ENCODE results near the gene KRT27. TPM values are rescaled to one million over a fixed set of nuclear protein-coding genes. Genes with fewer than 3 reads are reported as not detected.
"Not testable (repeated sequence)": the region's sequence is repeated elsewhere in the genome, so short reads cannot be mapped to it uniquely, and the experiment has no call there.

Gene KRT27
- total and polyA plus RNA-seq, 4 experiments from 2014 or later = not detected

- ChIA-PET POLR2A (ENCODE audit: partially characterized antibody) (interaction anchor here (1.1 to 1.4 kb wide), 2 partner anchors 38 to 846 kb away, joined by 3 read pairs; no protein-coding TSS in a partner anchor), CTCF (ENCODE audit: partially characterized antibody) (interaction anchor here (1.0 to 2.1 kb wide), 3 partner anchors 13 to 846 kb away, joined by 3 to 8 read pairs (median 4); no protein-coding TSS in a partner anchor)
- no peak for DNase-seq
- intact Hi-C loops (cut with micrococcal nuclease) = loop anchor here (5.0 kb wide), 1 partner anchor 1200 kb away; the partner anchor contains the start of gene DNAJC7
- peaks cover 6% of the 10 kb centered on the region for H3K27me3 ChIP-seq (ENCODE audit: insufficient read depth, low read length)
- peak overlapping the region in 4 of 7 donors; percentile 10 to 72 (median 31) for H3K27ac Mint-ChIP-seq
- peaks cover 17 to 26% of the 10 kb centered on the region in 2 donors for H3K36me3 Mint-ChIP-seq
- H3K9me3 Mint-ChIP-seq = peaks cover 0 to 3% (median under 1%) of the 10 kb centered on the region in 8 donors
- no peak overlapping the region for H3K4me3 ChIP-seq (ENCODE audit: low read length in 2 of 2)
- peaks cover 5 to 31% (median 15%) of the 10 kb centered on the region in 4 donors for H3K4me1 Mint-ChIP-seq
- H3K36me3 ChIP-seq (ENCODE audit: insufficient read depth, low read length) = peaks cover 8% of the 10 kb centered on the region
- peaks cover 13 to 22% of the 10 kb centered on the region in 2 donors for H3K27me3 Mint-ChIP-seq
- H3K4me1 ChIP-seq (ENCODE audit: insufficient read depth, low read length) = peaks cover 22% of the 10 kb centered on the region
- no peak overlapping the region for H3K27ac ChIP-seq (ENCODE audit: low read depth, low read length)
- H3K9me3 ChIP-seq (ENCODE audit: control insufficient read depth in 1 of 2, low read length in 2 of 2) = no peaks in the 10 kb centered on the region
- H3K4me3 Mint-ChIP-seq = peak overlapping the region; percentile 55 to 97 (median 70)
Observed at GRCh38 chr17:40817103-40817682, 34.8 kb upstream of the KRT27 start.

DNA sequence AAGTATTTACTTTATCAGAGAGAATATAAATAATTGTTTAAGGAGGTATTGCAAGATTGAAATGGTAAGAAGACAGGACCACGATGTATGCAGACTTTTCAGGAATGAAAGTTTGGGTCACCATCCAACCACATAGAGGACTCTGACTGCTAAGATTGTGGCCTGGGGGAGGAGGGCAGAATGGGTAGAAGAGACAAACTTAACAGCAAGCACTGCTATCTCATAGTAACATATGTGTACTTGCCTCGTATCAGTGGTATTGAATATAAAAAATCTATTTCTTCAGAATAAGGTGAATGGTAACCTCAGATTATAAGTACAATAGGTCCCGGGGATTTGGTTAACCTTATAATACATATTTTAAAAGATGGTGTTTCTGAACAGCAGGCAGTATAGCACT is 34.2 kb upstream of the KRT27 start:
- H3K27me3 ChIP-seq (ENCODE audit: insufficient read depth, low read length) = peaks cover 11% of the 10 kb centered on the region
- peak overlapping the region in 2 of 8 donors; percentile 35 to 60 for H3K4me3 Mint-ChIP-seq
- DNase-seq = no peak
- ChIA-PET CTCF (ENCODE audit: partially characterized antibody) (interaction anchor here (1.0 to 2.1 kb wide), 4 partner anchors 13 to 847 kb away, joined by 3 to 8 read pairs (median 4); no protein-coding TSS in a partner anchor), POLR2A (ENCODE audit: partially characterized antibody) (interaction anchor here (1.1 kb wide), 1 partner anchor 846 kb away, joined by 3 read pairs; no protein-coding TSS in a partner anchor)
- peaks cover 8% of the 10 kb centered on the region for H3K36me3 ChIP-seq (ENCODE audit: insufficient read depth, low read length)
- peaks cover 17 to 23% of the 10 kb centered on the region in 2 donors for H3K36me3 Mint-ChIP-seq
- no peak overlapping the region for H3K4me3 ChIP-seq (ENCODE audit: low read length in 2 of 2)
- peaks cover 22% of the 10 kb centered on the region for H3K4me1 ChIP-seq (ENCODE audit: insufficient read depth, low read length)
- H3K4me1 Mint-ChIP-seq = peaks cover 5 to 31% (median 15%) of the 10 kb centered on the region in 4 donors
- H3K27me3 Mint-ChIP-seq = peaks cover 16 to 24% of the 10 kb centered on the region in 2 donors
- no peak overlapping the region for H3K27ac ChIP-seq (ENCODE audit: low read depth, low read length)
- H3K9me3 Mint-ChIP-seq = peaks cover 0 to 3% (median under 1%) of the 10 kb centered on the region in 8 donors
- no peaks in the 10 kb centered on the region for H3K9me3 ChIP-seq (ENCODE audit: control insufficient read depth in 1 of 2, low read length in 2 of 2)
- H3K27ac Mint-ChIP-seq = peak overlapping the region in 2 of 7 donors; percentile 33 to 36
- intact Hi-C loops (cut with micrococcal nuclease) = loop anchor here (5.0 kb wide), 1 partner anchor 1201 kb away; the partner anchor contains the start of gene DNAJC7

- Mint-ChIP-seq H3K27ac (no peak overlapping the region), H3K9me3 (peaks cover 0 to 3% (median under 1%) of the 10 kb centered on the region in 8 donors), H3K4me1 (peaks cover 5 to 29% (median 15%) of the 10 kb centered on the region in 4 donors), H3K36me3 (peaks cover 17 to 21% of the 10 kb centered on the region in 2 donors), H3K27me3 (peaks cover 23 to 30% of the 10 kb centered on the region in 2 donors), H3K4me3 (no peak overlapping the region)
- POLR2A ChIA-PET (ENCODE audit: partially characterized antibody) = interaction anchor here (0.8 to 1.2 kb wide), 2 partner anchors 873 to 874 kb away, joined by 3 to 4 read pairs; partner anchors contain the start of gene EIF1
- Histone ChIP-seq H3K9me3 (ENCODE audit: control insufficient read depth in 1 of 2, low read length in 2 of 2) (no peaks in the 10 kb centered on the region), H3K27me3 (ENCODE audit: insufficient read depth, low read length) (peaks cover 19% of the 10 kb centered on the region), H3K27ac (ENCODE audit: low read depth, low read length) (no peak overlapping the region), H3K4me3 (ENCODE audit: low read length in 2 of 2) (no peak overlapping the region), H3K4me1 (ENCODE audit: insufficient read depth, low read length) (peaks cover 22% of the 10 kb centered on the region), H3K36me3 (ENCODE audit: insufficient read depth, low read length) (peaks cover 8% of the 10 kb centered on the region)
- intact Hi-C loops (cut with micrococcal nuclease) = loop anchor here (5.0 kb wide), 1 partner anchor 1202 kb away; the partner anchor contains the start of gene DNAJC7
- DNase-seq = no peak
- CTCF ChIA-PET (ENCODE audit: partially characterized antibody) = interaction anchor here (1.2 to 2.1 kb wide), 3 partner anchors 33 to 848 kb away, joined by 3 to 8 read pairs (median 3); no protein-coding TSS in a partner anchor
Observed at GRCh38 chr17:40815381-40815780, 33.0 kb upstream of the KRT27 start.

GRCh38 chr17:40814657-40815056 is 32.3 kb upstream of the KRT27 start:
- H3K4me3 Mint-ChIP-seq; H3K36me3 ChIP-seq (ENCODE audit: insufficient read depth, low read length); H3K9me3 Mint-ChIP-seq; H3K4me3 ChIP-seq (ENCODE audit: low read length in 2 of 2); H3K9me3 ChIP-seq (ENCODE audit: control insufficient read depth in 1 of 2, low read length in 2 of 2); H3K27ac Mint-ChIP-seq; CTCF ChIA-PET (ENCODE audit: partially characterized antibody); DNase-seq; H3K27ac ChIP-seq (ENCODE audit: low read depth, low read length): not testable (repeated sequence)
- H3K27me3 ChIP-seq (ENCODE audit: insufficient read depth, low read length) = peaks cover 26% of the 10 kb centered on the region
- intact Hi-C loops (cut with micrococcal nuclease) = loop anchor here (5.0 kb wide), 1 partner anchor 1203 kb away; the partner anchor contains the start of gene DNAJC7
- peaks cover 16% of the 10 kb centered on the region for H3K4me1 ChIP-seq (ENCODE audit: insufficient read depth, low read length)
- H3K27me3 Mint-ChIP-seq = peaks cover 31 to 34% of the 10 kb centered on the region in 2 donors
- H3K36me3 Mint-ChIP-seq = peaks cover 16 to 17% of the 10 kb centered on the region in 2 donors
- POLR2A ChIA-PET (ENCODE audit: partially characterized antibody) = interaction anchor here (1.2 kb wide), 1 partner anchor 875 kb away, joined by 4 read pairs; no protein-coding TSS in a partner anchor
- peaks cover 5 to 22% (median 13%) of the 10 kb centered on the region in 4 donors for H3K4me1 Mint-ChIP-seq

GRCh38 chr17:40813804-40814203 is 31.5 kb upstream of the KRT27 start:
- H3K4me3 Mint-ChIP-seq = no peak overlapping the region
- intact Hi-C loops (cut with micrococcal nuclease) = no loop called here
- peaks cover 4 to 16% (median 9%) of the 10 kb centered on the region in 4 donors for H3K4me1 Mint-ChIP-seq
- CTCF ChIA-PET (ENCODE audit: partially characterized antibody) = no interaction called here
- Histone ChIP-seq H3K4me1 (ENCODE audit: insufficient read depth, low read length) (peaks cover 10% of the 10 kb centered on the region), H3K4me3 (ENCODE audit: low read length in 2 of 2) (no peak overlapping the region), H3K27ac (ENCODE audit: low read depth, low read length) (no peak overlapping the region), H3K27me3 (ENCODE audit: insufficient read depth, low read length) (peaks cover 27% of the 10 kb centered on the region), H3K9me3 (ENCODE audit: control insufficient read depth in 1 of 2, low read length in 2 of 2) (no peaks in the 10 kb centered on the region), H3K36me3 (ENCODE audit: insufficient read depth, low read length) (peaks cover 8% of the 10 kb centered on the region)
- H3K27me3 Mint-ChIP-seq = peaks cover 36 to 40% of the 10 kb centered on the region in 2 donors
- H3K27ac Mint-ChIP-seq = no peak overlapping the region
- POLR2A ChIA-PET (ENCODE audit: partially characterized antibody) = no interaction called here
- DNase-seq = no peak
- peaks cover 16 to 17% of the 10 kb centered on the region in 2 donors for H3K36me3 Mint-ChIP-seq
- peaks cover 0 to 3% (median under 1%) of the 10 kb centered on the region in 8 donors for H3K9me3 Mint-ChIP-seq

GRCh38 chr17:40812639-40813038 is 30.3 kb upstream of the KRT27 start:
- Mint-ChIP-seq H3K27me3 (peaks cover 41% of the 10 kb centered on the region in 2 donors), H3K36me3 (peaks cover 8 to 12% of the 10 kb centered on the region in 2 donors), H3K27ac (no peak overlapping the region), H3K9me3 (peaks cover 0 to 3% (median under 1%) of the 10 kb centered on the region in 8 donors), H3K4me3 (no peak overlapping the region), H3K4me1 (peaks cover 0 to 10% (median 4%) of the 10 kb centered on the region in 4 donors)
- Histone ChIP-seq H3K9me3 (ENCODE audit: control insufficient read depth in 1 of 2, low read length in 2 of 2) (no peaks in the 10 kb centered on the region), H3K36me3 (ENCODE audit: insufficient read depth, low read length) (peaks cover 8% of the 10 kb centered on the region), H3K27me3 (ENCODE audit: insufficient read depth, low read length) (peaks cover 27% of the 10 kb centered on the region), H3K4me3 (ENCODE audit: low read length in 2 of 2) (no peak overlapping the region), H3K27ac (ENCODE audit: low read depth, low read length) (no peak overlapping the region), H3K4me1 (ENCODE audit: insufficient read depth, low read length) (peaks cover 3% of the 10 kb centered on the region)
- ChIA-PET POLR2A (ENCODE audit: partially characterized antibody) (no interaction called here), CTCF (ENCODE audit: partially characterized antibody) (interaction anchor here (1.1 kb wide), 1 partner anchor 853 kb away, joined by 3 read pairs; no protein-coding TSS in a partner anchor)
- no peak for DNase-seq
- intact Hi-C loops (cut with micrococcal nuclease) = no loop called here

DNA sequence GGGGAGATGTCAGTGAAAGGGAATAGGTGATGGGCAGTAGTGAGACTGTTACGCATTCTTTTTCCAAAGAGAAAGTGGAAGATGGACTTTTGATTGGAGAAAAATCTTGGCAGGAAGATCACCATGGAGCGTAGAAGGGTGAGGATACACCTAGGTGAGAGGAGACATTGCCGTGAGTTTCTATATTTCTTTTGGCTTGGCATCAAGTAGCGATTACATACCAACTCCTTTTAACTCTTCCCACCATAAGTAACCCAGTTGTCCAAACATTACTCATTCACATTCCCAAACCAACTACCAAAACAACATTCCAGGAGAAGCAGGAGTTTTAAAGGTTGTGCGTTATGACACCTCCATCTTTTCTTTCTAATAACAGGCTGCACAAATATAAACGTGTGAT is 28.1 kb upstream of the KRT27 start:
- intact Hi-C loops (cut with micrococcal nuclease) = no loop called here
- Mint-ChIP-seq H3K4me3 (no peak overlapping the region), H3K36me3 (no peaks in the 10 kb centered on the region), H3K27me3 (peaks cover 52 to 55% of the 10 kb centered on the region in 2 donors), H3K4me1 (no peaks in the 10 kb centered on the region), H3K9me3 (peaks cover 0 to 3% (median 0%) of the 10 kb centered on the region in 8 donors), H3K27ac (no peak overlapping the region)
- Histone ChIP-seq H3K27ac (ENCODE audit: low read depth, low read length) (no peak overlapping the region), H3K4me1 (ENCODE audit: insufficient read depth, low read length) (no peaks in the 10 kb centered on the region), H3K9me3 (ENCODE audit: control insufficient read depth in 1 of 2, low read length in 2 of 2) (no peaks in the 10 kb centered on the region), H3K36me3 (ENCODE audit: insufficient read depth, low read length) (no peaks in the 10 kb centered on the region), H3K4me3 (ENCODE audit: low read length in 2 of 2) (no peak overlapping the region), H3K27me3 (ENCODE audit: insufficient read depth, low read length) (peaks cover 30% of the 10 kb centered on the region)
- POLR2A ChIA-PET (ENCODE audit: partially characterized antibody) = no interaction called here
- DNase-seq = no peak
- CTCF ChIA-PET (ENCODE audit: partially characterized antibody) = no interaction called here
